Nephron (organoid): ENCODE measurements around the gene MAGEA3.
"Not testable (repeated sequence)": the region's sequence is repeated elsewhere in the genome, so short reads cannot be mapped to it uniquely, and the experiment has no call there.

Experiments
- H3K27ac Mint-ChIP-seq, 3 experiments: 2 replicates each; pipeline ENCODE4 v1.8.0; 2020; ENCODE audit warnings: mixed read lengths in 3 of 3, mild to moderate bottlenecking in 2 of 3, moderate library complexity in 1 of 3
- H3K27me3 Mint-ChIP-seq: 2 replicates; pipeline ENCODE4 v1.8.0; 2021; ENCODE audit warnings: low read depth, mild to moderate bottlenecking, moderate library complexity, mixed read lengths
- H3K36me3 Mint-ChIP-seq: 2 replicates; pipeline ENCODE4 v1.8.0; 2020; ENCODE audit warnings: low read depth, mixed read lengths
- H3K4me1 Mint-ChIP-seq: 2 replicates; pipeline ENCODE4 v1.8.0; 2020; ENCODE audit warnings: mixed read lengths
- H3K4me3 Mint-ChIP-seq, 3 experiments: 2 replicates each; pipeline ENCODE4 v1.8.0; 2020; ENCODE audit warnings: mild to moderate bottlenecking in 3 of 3, mixed read lengths in 3 of 3, moderate library complexity in 2 of 3
- H3K9me3 Mint-ChIP-seq: 2 replicates; pipeline ENCODE4 v1.8.0; 2020; ENCODE audit warnings: mixed read lengths
- CTCF ChIP-seq, 3 experiments: fragments of 200-600 bp; sonication (generic); IDR thresholded peaks; one replicate each; pipeline ENCODE4 v1.5.0; 2021; ENCODE audit warnings: antibody characterized with exemption in 3 of 3; ENCODE audit not compliant: unreplicated experiment in 3 of 3

The MAGEA3 gene

GRCh38 chrX:152725409-152725808 lies 26.8 kb downstream of the MAGEA3 start:
- TF ChIP-seq CTCF (IDR thresholded peaks at IDR 0.05; ENCODE audit: unreplicated experiment in 3 of 3) = no peak
- H3K4me1 Mint-ChIP-seq = no peaks in the 10 kb centered on the region
- no peak overlapping the region for H3K4me3 Mint-ChIP-seq
- H3K27ac Mint-ChIP-seq = no peak overlapping the region
- H3K9me3 Mint-ChIP-seq = peaks cover 13% of the 10 kb centered on the region
- peaks cover 5% of the 10 kb centered on the region for H3K36me3 Mint-ChIP-seq
- peaks cover 3% of the 10 kb centered on the region for H3K27me3 Mint-ChIP-seq

- Mint-ChIP-seq H3K27ac (no peak within 1 kb of the TSS), H3K4me1 (no peaks in the 10 kb centered on the region), H3K36me3 (no peaks in the 10 kb centered on the region), H3K27me3 (peaks cover 5% of the 10 kb centered on the region), H3K4me3 (no peak within 1 kb of the TSS), H3K9me3 (peaks cover 7% of the 10 kb centered on the region)
- TF ChIP-seq CTCF (IDR thresholded peaks at IDR 0.05; ENCODE audit: unreplicated experiment in 3 of 3) = no peak
These were observed 34.8 kb downstream of the MAGEA3 start, which contains the start of the genes CSAG1 and MAGEA12 for GRCh38 chrX:152733261-152733975. CSAG1 (minus strand) TSS chrX:152733721; CDS start chrX:152732460, 1,261 bp downstream. MAGEA12 (plus strand) TSS chrX:152733757; CDS start chrX:152736162, 2,405 bp downstream.

GRCh38 chrX:152734143-152734858 lies 35.7 kb downstream of the MAGEA3 start:
- not testable (repeated sequence) for H3K27me3 Mint-ChIP-seq, H3K36me3 Mint-ChIP-seq

GRCh38 chrX:152735101-152735500 lies 36.5 kb downstream of the MAGEA3 start:
- no peak overlapping the region for H3K27ac Mint-ChIP-seq
- no peaks in the 10 kb centered on the region for H3K4me1 Mint-ChIP-seq
- H3K36me3 Mint-ChIP-seq = no peaks in the 10 kb centered on the region
- peaks cover 7% of the 10 kb centered on the region for H3K9me3 Mint-ChIP-seq
- H3K27me3 Mint-ChIP-seq = peaks cover 5% of the 10 kb centered on the region
- no peak for TF ChIP-seq CTCF (IDR thresholded peaks at IDR 0.05; ENCODE audit: unreplicated experiment in 3 of 3)
- no peak overlapping the region for H3K4me3 Mint-ChIP-seq

More at GRCh38 chrX:152734143-152734858, 35.7 kb downstream of the MAGEA3 start:
- H3K4me1 Mint-ChIP-seq, H3K9me3 Mint-ChIP-seq, H3K4me3 Mint-ChIP-seq, H3K27ac Mint-ChIP-seq: not testable (repeated sequence)

- no peak for TF ChIP-seq CTCF (IDR thresholded peaks at IDR 0.05; ENCODE audit: unreplicated experiment in 3 of 3)
- Mint-ChIP-seq H3K36me3 (no peaks in the 10 kb centered on the region), H3K9me3 (peaks cover 7% of the 10 kb centered on the region), H3K27me3 (no peaks in the 10 kb centered on the region), H3K4me3 (no peak overlapping the region), H3K4me1 (no peaks in the 10 kb centered on the region), H3K27ac (no peak overlapping the region)
These were observed 37.4 kb downstream of the MAGEA3 start for GRCh38 chrX:152735860-152736511.

GRCh38 chrX:152736528-152736927 lies 37.9 kb downstream of the MAGEA3 start:
- not testable (repeated sequence) for H3K27me3 Mint-ChIP-seq, H3K4me3 Mint-ChIP-seq, H3K9me3 Mint-ChIP-seq, H3K4me1 Mint-ChIP-seq, H3K27ac Mint-ChIP-seq, H3K36me3 Mint-ChIP-seq
